HepG2 (cell line): ENCODE results near the gene MIF4GD. TPM values are rescaled to one million over a fixed set of nuclear protein-coding genes. Genes with fewer than 3 reads are reported as not detected.

ENCODE experiments used
- CCDC6 ChIP-seq: sonication (generic); formaldehyde crosslinking; IDR thresholded peaks from 2 replicates; pipeline ENCODE4 v1.8.1; 2022; ENCODE audit warnings: mild to moderate bottlenecking, missing genetic modification reagents, moderate library complexity
- CENPBD1 ChIP-seq: sonication (generic); formaldehyde crosslinking; IDR thresholded peaks from 2 replicates; pipeline ENCODE4 v1.8.0; 2022; ENCODE audit warnings: missing genetic modification reagents, low read depth, mild to moderate bottlenecking, borderline replicate concordance
- CENPX ChIP-seq: sonication (generic); formaldehyde crosslinking; IDR thresholded peaks from 2 replicates; pipeline ENCODE4 v1.9.0; 2021; ENCODE audit warnings: mild to moderate bottlenecking, missing genetic modification reagents, moderate library complexity
- CTCF ChIP-seq: sonication (generic); formaldehyde crosslinking; IDR thresholded peaks from 2 replicates; pipeline ENCODE4 v1.5.0; 2020; ENCODE audit warnings: mild to moderate bottlenecking, missing genetic modification reagents, moderate library complexity
- HMG20B ChIP-seq: conservative IDR thresholded peaks from 2 replicates; pipeline ENCODE4 v1.6.1; 2016; ENCODE audit warnings: missing genetic modification reagents, missing compliant biosample characterization
- HNRNPK ChIP-seq: fragments of 200-400 bp; formaldehyde crosslinking; IDR thresholded peaks from 2 replicates; pipeline ENCODE4 v1.6.1; 2018; ENCODE audit warnings: low read length, low read depth, moderate library complexity, mild to moderate bottlenecking; ENCODE audit not compliant: poor library complexity, severe bottlenecking
- ISX ChIP-seq: sonication (generic); formaldehyde crosslinking; conservative IDR thresholded peaks from 2 replicates; pipeline ENCODE4 v1.5.0; 2020; ENCODE audit warnings: missing genetic modification reagents
- MXI1 ChIP-seq: IDR thresholded peaks from 3 replicates; pipeline ENCODE4 v1.6.1; 2012; ENCODE audit warnings: low read depth, low read length, inconsistent platforms, borderline replicate concordance
- PRPF4 ChIP-seq: fragments of 200-400 bp; formaldehyde crosslinking; IDR thresholded peaks from 2 replicates; pipeline ENCODE4 v1.6.1; 2016; ENCODE audit warnings: low read length, low read depth; ENCODE audit not compliant: poor library complexity, severe bottlenecking
- RFX3 ChIP-seq: IDR thresholded peaks from 2 replicates; pipeline ENCODE4 v1.6.1; 2016; ENCODE audit warnings: missing biosample characterization, missing genetic modification reagents
- ZBTB43 ChIP-seq: sonication (generic); formaldehyde crosslinking; conservative IDR thresholded peaks from 2 replicates; pipeline ENCODE4 v1.4.0; 2020; ENCODE audit warnings: missing genetic modification reagents
- ZFP37 ChIP-seq: sonication (generic); formaldehyde crosslinking; IDR thresholded peaks from 2 replicates; pipeline ENCODE4 v1.4.0; 2020; ENCODE audit warnings: missing genetic modification reagents, borderline replicate concordance
- ZNF563 ChIP-seq: sonication (generic); formaldehyde crosslinking; IDR thresholded peaks from 2 replicates; pipeline ENCODE4 v1.8.0; 2022; ENCODE audit warnings: mild to moderate bottlenecking, moderate library complexity, missing genetic modification reagents
- ZNF781 ChIP-seq: sonication (generic); formaldehyde crosslinking; IDR thresholded peaks from 2 replicates; pipeline ENCODE4 v1.5.1; 2020; ENCODE audit warnings: borderline replicate concordance, mild to moderate bottlenecking, missing genetic modification reagents; ENCODE audit errors: not compliant biosample characterization
- ZSCAN29 ChIP-seq: sonication (generic); formaldehyde crosslinking; conservative IDR thresholded peaks from 2 replicates; pipeline ENCODE4 v1.4.0; 2020; ENCODE audit warnings: mild to moderate bottlenecking, missing genetic modification reagents
- ZSCAN30 ChIP-seq: sonication (generic); formaldehyde crosslinking; IDR thresholded peaks from 2 replicates; pipeline ENCODE4 v1.5.0; 2020; ENCODE audit warnings: mild to moderate bottlenecking, missing genetic modification reagents
- polyA plus RNA-seq, 8 experiments: library from polyadenylated mRNA; depleted of rRNA in 3 of 8; stranded (reverse) in 7 of 8; unstranded in 1 of 8; fragments of >200 nt; fragmentation: Illumina TruSeq in 4 of 8; extraction: Trizol in 4 of 8; gene quantifications; 2 replicates each; pipeline versions ENCODE4 v1.2.1 to v1.2.3, GENCODE V29; 2011 to 2016; ENCODE audit warnings: low read depth in 4 of 8, missing spikeins in 1 of 8, mixed read lengths in 1 of 8; ENCODE audit not compliant: insufficient read depth in 1 of 8
- total RNA-seq, 5 experiments: library from RNA; depleted of rRNA; stranded (reverse); fragments of >200 nt; fragmentation: Illumina TruSeq; extraction: Trizol; gene quantifications; 2 replicates each; pipeline ENCODE4 v1.2.3, GENCODE V29; 2016; ENCODE audit warnings: low read depth in 1 of 5
- TF ChIP-seq, protein P1 (sequence below): sonication (generic); formaldehyde crosslinking; IDR thresholded peaks from 2 replicates; pipeline ENCODE4 v1.8.0; 2022; ENCODE audit warnings: mild to moderate bottlenecking, missing genetic modification reagents, borderline replicate concordance
- TF ChIP-seq, protein P2 (sequence below): sonication (generic); formaldehyde crosslinking; IDR thresholded peaks from 2 replicates; pipeline ENCODE4 v1.8.0; 2023; ENCODE audit warnings: mild to moderate bottlenecking, missing genetic modification reagents
- TF ChIP-seq, protein P3 (sequence below): sonication (generic); formaldehyde crosslinking; IDR thresholded peaks from 2 replicates; pipeline ENCODE4 v1.4.0; 2020; ENCODE audit warnings: missing genetic modification reagents
- TF ChIP-seq, protein P4 (sequence below): IDR thresholded peaks from 2 replicates; pipeline ENCODE4 v1.6.1; 2016; ENCODE audit warnings: low read depth, borderline replicate concordance

MIF4GD gene
- total and polyA plus RNA-seq, 2 of the 13 experiments (the other 11 are each of a cell fraction or from before 2014, with no cell fraction given) = 14.0 to 28.0 TPM

- TF ChIP-seq MXI1 (peak; percentile 61; the same call in 1 of the 3 replicates), CCDC6 (peak; percentile 38; the same call in 1 of the 2 replicates), CTCF (CRISPR knock-in tag) (no peak; the same call in 1 of the 2 replicates), ISX (CRISPR knock-in tag) (no peak), ZSCAN29 (CRISPR knock-in tag) (peak; percentile 65; the same call in 1 of the 2 replicates), HMG20B (CRISPR knock-in tag) (no peak), RFX3 (CRISPR knock-in tag) (no peak), HNRNPK (peak; percentile 35), PRPF4 (no peak), ZBTB43 (CRISPR knock-in tag) (no peak), CENPBD1 (no peak), ZNF781 (CRISPR knock-in tag) (no peak), CENPX (no peak), ZFP37 (CRISPR knock-in tag) (no peak), ZNF563 (CRISPR knock-in tag) (peak; percentile 84), ZSCAN30 (CRISPR knock-in tag) (peak; percentile 65; the same call in 1 of the 2 replicates)
- TF ChIP-seq, protein P1, sequence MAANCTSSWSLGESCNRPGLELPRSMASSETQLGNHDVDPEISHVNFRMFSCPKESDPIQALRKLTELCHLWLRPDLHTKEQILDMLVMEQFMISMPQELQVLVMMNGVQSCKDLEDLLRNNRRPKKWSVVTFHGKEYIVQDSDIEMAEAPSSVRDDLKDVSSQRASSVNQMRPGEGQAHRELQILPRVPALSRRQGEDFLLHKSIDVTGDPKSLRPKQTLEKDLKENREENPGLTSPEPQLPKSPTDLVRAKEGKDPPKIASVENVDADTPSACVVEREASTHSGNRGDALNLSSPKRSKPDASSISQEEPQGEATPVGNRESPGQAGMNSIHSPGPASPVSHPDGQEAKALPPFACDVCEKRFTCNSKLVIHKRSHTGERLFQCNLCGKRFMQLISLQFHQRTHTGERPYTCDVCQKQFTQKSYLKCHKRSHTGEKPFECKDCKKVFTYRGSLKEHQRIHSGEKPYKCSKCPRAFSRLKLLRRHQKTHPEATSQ (CRISPR knock-in tag) = no peak
- TF ChIP-seq, protein P2, sequence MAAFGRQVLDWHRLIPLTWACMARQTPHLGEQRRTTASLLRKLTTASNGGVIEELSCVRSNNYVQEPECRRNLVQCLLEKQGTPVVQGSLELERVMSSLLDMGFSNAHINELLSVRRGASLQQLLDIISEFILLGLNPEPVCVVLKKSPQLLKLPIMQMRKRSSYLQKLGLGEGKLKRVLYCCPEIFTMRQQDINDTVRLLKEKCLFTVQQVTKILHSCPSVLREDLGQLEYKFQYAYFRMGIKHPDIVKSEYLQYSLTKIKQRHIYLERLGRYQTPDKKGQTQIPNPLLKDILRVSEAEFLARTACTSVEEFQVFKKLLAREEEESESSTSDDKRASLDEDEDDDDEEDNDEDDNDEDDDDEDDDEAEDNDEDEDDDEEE = 0 out of 2 replicates have a peak, but pooled peaks have one; percentile 39
- TF ChIP-seq, protein P3, sequence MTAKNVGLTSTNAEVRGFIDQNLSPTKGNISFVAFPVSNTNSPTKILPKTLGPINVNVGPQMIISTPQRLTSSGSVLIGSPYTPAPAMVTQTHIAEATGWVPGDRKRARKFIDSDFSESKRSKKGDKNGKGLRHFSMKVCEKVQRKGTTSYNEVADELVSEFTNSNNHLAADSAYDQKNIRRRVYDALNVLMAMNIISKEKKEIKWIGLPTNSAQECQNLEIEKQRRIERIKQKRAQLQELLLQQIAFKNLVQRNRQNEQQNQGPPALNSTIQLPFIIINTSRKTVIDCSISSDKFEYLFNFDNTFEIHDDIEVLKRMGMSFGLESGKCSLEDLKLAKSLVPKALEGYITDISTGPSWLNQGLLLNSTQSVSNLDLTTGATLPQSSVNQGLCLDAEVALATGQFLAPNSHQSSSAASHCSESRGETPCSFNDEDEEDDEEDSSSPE (CRISPR knock-in tag) = peak; percentile 41; the same call in 1 of the 2 replicates
- TF ChIP-seq, protein P4, sequence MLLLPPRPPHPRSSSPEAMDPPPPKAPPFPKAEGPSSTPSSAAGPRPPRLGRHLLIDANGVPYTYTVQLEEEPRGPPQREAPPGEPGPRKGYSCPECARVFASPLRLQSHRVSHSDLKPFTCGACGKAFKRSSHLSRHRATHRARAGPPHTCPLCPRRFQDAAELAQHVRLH (CRISPR knock-in tag) = peak; percentile 94
These were observed 38.0 kb upstream of the MIF4GD start (continued) for GRCh38 chr17:75308732-75309629.
